Large intestine (tissue), 3 donors: ENCODE data around the gene NBEA. TPM values are rescaled to one million over a fixed set of nuclear protein-coding genes. Genes with fewer than 3 reads are reported as not detected.

Source experiments
- DNase-seq, 2 donors: peaks; one replicate each; pipeline versions ENCODE4 v3.0.0 to v3.0.0-alpha.2; 2013
- H3K27ac ChIP-seq: one replicate; pipeline ENCODE4 v1.5.1; 2013; ENCODE audit warnings: low read length
- H3K27me3 ChIP-seq: 2 replicates; pipeline ENCODE4 v1.6.1; 2013; ENCODE audit warnings: low read length; ENCODE audit not compliant: control insufficient read depth, insufficient read depth
- H3K36me3 ChIP-seq: 2 replicates; pipeline ENCODE4 v1.6.1; 2013; ENCODE audit warnings: low read length; ENCODE audit not compliant: control insufficient read depth, insufficient read depth
- H3K4me1 ChIP-seq: one replicate; pipeline ENCODE4 v1.6.1; 2013; ENCODE audit warnings: low read length; ENCODE audit not compliant: control insufficient read depth, insufficient read depth
- H3K4me3 ChIP-seq: one replicate; pipeline ENCODE4 v1.5.1; 2013; ENCODE audit warnings: low read length
- H3K9me3 ChIP-seq: one replicate; pipeline ENCODE4 v1.6.1; 2013; ENCODE audit warnings: mild to moderate bottlenecking, low read depth, low read length, moderate library complexity; ENCODE audit not compliant: control insufficient read depth
- WGBS: methylation state at CpG from one replicate; pipeline ENCODE4 v1.1.5; 2013; ENCODE audit warnings: low lambda C conversion rate; ENCODE audit not compliant: insufficient coverage; 5-methylcytosine and 5-hydroxymethylcytosine counted together
- polyA plus RNA-seq: library from polyadenylated mRNA; unstranded; fragments of 120-200 nt; gene quantifications from one replicate; pipeline ENCODE4 v1.2.1, GENCODE V29; 2013

Gene NBEA
- polyA plus RNA-seq, 1 donor = 8.7 TPM

DNA sequence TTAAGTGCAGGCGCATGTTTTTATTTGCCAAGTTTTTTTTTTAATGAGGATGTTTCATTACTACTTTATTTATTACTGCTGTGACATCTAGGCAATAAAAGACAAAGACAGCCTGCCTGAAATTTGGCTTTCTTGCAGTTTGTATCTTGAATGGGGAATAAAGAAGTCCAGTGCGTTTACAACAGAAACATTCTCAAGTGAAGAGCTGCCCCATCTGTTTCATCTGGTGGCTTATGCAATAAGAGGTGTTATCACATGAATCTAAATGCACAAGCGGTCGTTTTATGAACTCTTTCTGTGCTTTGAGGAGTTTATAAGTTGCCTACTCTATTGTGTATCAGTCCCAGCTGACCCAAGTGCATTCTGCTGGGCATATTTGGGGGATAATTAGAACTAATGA, 547.0 kb downstream of the NBEA start:
- WGBS = 40% methylated on average over 1 of the region's 4 CpGs
- no peak for DNase-seq
- H3K27me3 ChIP-seq = no peaks in the 10 kb centered on the region

GRCh38 chr13:35496006-35496405, 553.9 kb downstream of the NBEA start:
- no CpG with 5 or more reads among the region's 1 CpG for WGBS
- Histone ChIP-seq H3K27ac (no peak overlapping the region), H3K36me3 (no peaks in the 10 kb centered on the region), H3K4me1 (no peaks in the 10 kb centered on the region), H3K9me3 (no peaks in the 10 kb centered on the region), H3K4me3 (no peak overlapping the region), H3K27me3 (no peaks in the 10 kb centered on the region)
- DNase-seq = no peak

More for the DNA sequence above, 547.0 kb downstream of the NBEA start:
- Histone ChIP-seq H3K27ac (no peak overlapping the region), H3K4me1 (no peaks in the 10 kb centered on the region), H3K36me3 (no peaks in the 10 kb centered on the region), H3K4me3 (no peak overlapping the region), H3K9me3 (no peaks in the 10 kb centered on the region)

DNA sequence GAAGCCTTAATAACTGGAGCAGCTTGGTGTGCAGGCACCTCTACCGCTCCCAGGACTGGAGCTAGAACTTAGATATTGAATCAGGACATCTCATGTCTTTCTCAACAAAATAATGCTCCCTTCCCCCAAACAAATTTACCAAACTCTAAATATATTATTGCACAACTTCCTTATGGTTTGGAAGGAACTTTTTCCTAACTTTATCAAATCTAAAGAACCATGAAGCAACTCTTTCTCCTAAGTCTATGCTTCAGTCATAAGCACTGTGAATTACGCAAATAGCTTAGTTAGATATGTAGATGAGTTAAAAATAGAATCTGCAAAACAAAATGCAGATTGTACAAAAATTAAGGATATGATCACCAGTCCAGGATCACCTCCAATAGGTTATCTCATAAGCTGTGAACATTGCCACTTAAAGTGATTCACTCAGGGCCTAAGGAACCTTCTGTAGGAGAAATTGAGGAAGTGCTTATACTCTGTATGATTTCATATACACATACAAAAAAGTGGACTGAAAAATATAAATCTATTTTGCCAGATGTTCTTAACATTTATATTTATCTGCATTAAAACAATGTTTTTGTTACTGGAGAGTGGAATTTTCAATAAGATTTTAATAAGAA, 554.8 kb downstream of the NBEA start:
- Histone ChIP-seq H3K4me1 (no peaks in the 10 kb centered on the region), H3K27me3 (no peaks in the 10 kb centered on the region), H3K4me3 (no peak overlapping the region), H3K36me3 (no peaks in the 10 kb centered on the region), H3K9me3 (no peaks in the 10 kb centered on the region), H3K27ac (no peak overlapping the region)
- DNase-seq = no peak
- WGBS = no CpG with 5 or more reads among the region's 2 CpGs

- H3K27me3 ChIP-seq = no peaks in the 10 kb centered on the region
- H3K9me3 ChIP-seq = no peaks in the 10 kb centered on the region
- no peak overlapping the region for H3K27ac ChIP-seq
- no peak overlapping the region for H3K4me3 ChIP-seq
- no peak for DNase-seq
- no peaks in the 10 kb centered on the region for H3K36me3 ChIP-seq
- H3K4me1 ChIP-seq = no peaks in the 10 kb centered on the region
These were observed 556.2 kb downstream of the NBEA start for GRCh38 chr13:35498231-35498630.

DNA sequence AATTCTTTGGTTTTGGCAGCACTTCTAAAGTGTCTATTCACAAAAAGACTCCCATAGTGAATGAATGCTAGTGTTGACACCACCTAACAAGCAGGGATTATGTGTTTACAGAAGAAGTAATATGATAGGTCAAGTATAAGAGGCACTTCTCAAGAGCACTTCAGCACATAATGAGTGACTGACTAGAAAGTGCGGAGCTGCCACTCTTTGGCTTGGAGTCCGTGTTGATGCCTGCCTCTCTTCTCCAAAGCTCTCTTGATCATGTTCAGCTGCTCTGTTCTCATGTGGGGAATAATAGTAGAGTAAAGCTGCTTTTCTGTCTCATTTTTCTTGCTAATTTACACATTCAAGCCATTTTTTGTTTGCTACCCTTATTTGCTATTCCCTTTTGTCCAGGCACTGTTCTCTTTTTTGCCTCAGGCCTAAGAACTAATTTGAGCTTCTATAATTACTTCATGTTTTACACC, 557.2 kb downstream of the NBEA start:
- no CpG with 5 or more reads among the region's 2 CpGs for WGBS
- Histone ChIP-seq H3K4me1 (no peaks in the 10 kb centered on the region), H3K4me3 (no peak overlapping the region), H3K36me3 (no peaks in the 10 kb centered on the region), H3K9me3 (no peaks in the 10 kb centered on the region), H3K27ac (no peak overlapping the region), H3K27me3 (no peaks in the 10 kb centered on the region)
- no peak for DNase-seq

DNA sequence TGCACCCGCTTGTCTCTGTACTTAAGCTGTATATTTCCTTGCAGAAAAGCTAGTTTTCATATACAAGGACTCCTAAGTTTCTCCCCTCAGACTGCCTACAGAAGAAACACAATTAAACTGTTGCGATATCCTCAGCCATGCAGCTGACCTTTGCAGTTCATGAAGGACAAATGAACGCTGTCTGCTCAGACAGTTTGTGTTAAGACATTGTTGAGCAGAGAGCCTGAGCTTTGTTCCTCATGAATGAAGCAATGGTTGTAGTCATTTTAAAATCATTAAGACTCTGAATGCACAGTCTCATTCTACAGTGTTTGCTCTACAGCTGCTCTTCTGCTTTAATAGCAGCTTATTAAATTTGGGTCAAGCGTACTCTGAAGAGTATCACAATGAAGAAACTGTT, 557.6 kb downstream of the NBEA start:
- Histone ChIP-seq H3K27me3 (no peaks in the 10 kb centered on the region), H3K27ac (no peak overlapping the region), H3K4me1 (no peaks in the 10 kb centered on the region), H3K4me3 (no peak overlapping the region), H3K36me3 (no peaks in the 10 kb centered on the region), H3K9me3 (no peaks in the 10 kb centered on the region)
- 79% methylated on average over 2 of the region's 4 CpGs for WGBS
- no peak for DNase-seq

GRCh38 chr13:35500144-35500543, 558.1 kb downstream of the NBEA start:
- Histone ChIP-seq H3K27me3 (no peaks in the 10 kb centered on the region), H3K4me1 (no peaks in the 10 kb centered on the region), H3K36me3 (no peaks in the 10 kb centered on the region), H3K27ac (no peak overlapping the region), H3K9me3 (no peaks in the 10 kb centered on the region), H3K4me3 (no peak overlapping the region)
- no CpG with 5 or more reads among the region's 2 CpGs for WGBS
- DNase-seq = no peak

- no peak overlapping the region for H3K4me3 ChIP-seq
- no peaks in the 10 kb centered on the region for H3K36me3 ChIP-seq
- 40% methylated on average over 2 of the region's 6 CpGs for WGBS
- H3K27me3 ChIP-seq = no peaks in the 10 kb centered on the region
- H3K9me3 ChIP-seq = no peaks in the 10 kb centered on the region
- no peak overlapping the region for H3K27ac ChIP-seq
- DNase-seq = no peak
- H3K4me1 ChIP-seq = no peaks in the 10 kb centered on the region
These were observed 559.7 kb downstream of the NBEA start for GRCh38 chr13:35501661-35502235.

GRCh38 chr13:35502456-35502855, 560.4 kb downstream of the NBEA start:
- H3K27me3 ChIP-seq = no peaks in the 10 kb centered on the region
- H3K4me1 ChIP-seq = no peaks in the 10 kb centered on the region
- 0% methylated on average over 1 of the region's 3 CpGs for WGBS
- H3K4me3 ChIP-seq = no peak overlapping the region
- H3K9me3 ChIP-seq = no peaks in the 10 kb centered on the region
- DNase-seq = no peak
- H3K27ac ChIP-seq = no peak overlapping the region
- H3K36me3 ChIP-seq = no peaks in the 10 kb centered on the region

DNA sequence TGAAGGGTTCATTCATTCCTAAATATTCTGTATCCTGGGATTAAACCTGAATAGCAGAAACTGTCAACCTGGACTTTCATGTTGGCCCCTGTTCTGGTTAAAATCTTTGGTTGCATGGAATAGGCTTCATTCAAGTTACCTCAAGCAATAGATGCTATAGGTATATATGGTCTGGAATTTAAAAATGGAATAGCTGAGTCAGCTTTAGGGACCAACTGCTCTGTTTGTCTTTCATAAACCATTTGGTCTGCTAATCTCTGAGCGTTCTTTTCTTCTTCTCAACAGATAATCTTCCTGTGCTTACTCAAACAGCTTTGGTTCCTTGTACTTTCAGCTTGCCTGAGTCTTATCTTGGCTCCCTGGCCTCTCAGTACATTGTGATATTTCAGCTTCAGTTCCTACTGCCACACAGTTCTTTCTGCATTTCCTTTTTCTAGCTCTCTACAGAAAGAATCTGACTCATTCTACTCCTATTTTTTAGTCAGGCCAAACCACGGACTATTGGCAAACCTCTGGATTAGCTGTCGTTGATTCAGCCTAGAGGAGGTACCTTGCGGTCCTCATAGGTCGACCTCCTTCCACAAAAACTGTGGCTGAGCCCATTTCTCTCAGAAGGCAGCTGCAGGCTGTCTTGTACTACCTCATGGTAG, 570.3 kb downstream of the NBEA start:
- peak in 1 of 2 donors; percentile 42 for DNase-seq
- Histone ChIP-seq H3K27ac (no peak overlapping the region), H3K36me3 (no peaks in the 10 kb centered on the region), H3K9me3 (no peaks in the 10 kb centered on the region), H3K4me1 (no peaks in the 10 kb centered on the region), H3K4me3 (no peak overlapping the region), H3K27me3 (no peaks in the 10 kb centered on the region)
- no CpG with 5 or more reads among the region's 5 CpGs for WGBS
